ENCODE measurements around the gene ELOVL7. TPM values are rescaled to one million over a fixed set of nuclear protein-coding genes. Genes with fewer than 3 reads are reported as not detected.
"Not testable (repeated sequence)": the region's sequence is repeated elsewhere in the genome, so short reads cannot be mapped to it uniquely, and the experiment has no call there.

Gene ELOVL7
- total RNA-seq, 2 donors from 2014 or later, result 1.4 to 2.0 TPM

DNA sequence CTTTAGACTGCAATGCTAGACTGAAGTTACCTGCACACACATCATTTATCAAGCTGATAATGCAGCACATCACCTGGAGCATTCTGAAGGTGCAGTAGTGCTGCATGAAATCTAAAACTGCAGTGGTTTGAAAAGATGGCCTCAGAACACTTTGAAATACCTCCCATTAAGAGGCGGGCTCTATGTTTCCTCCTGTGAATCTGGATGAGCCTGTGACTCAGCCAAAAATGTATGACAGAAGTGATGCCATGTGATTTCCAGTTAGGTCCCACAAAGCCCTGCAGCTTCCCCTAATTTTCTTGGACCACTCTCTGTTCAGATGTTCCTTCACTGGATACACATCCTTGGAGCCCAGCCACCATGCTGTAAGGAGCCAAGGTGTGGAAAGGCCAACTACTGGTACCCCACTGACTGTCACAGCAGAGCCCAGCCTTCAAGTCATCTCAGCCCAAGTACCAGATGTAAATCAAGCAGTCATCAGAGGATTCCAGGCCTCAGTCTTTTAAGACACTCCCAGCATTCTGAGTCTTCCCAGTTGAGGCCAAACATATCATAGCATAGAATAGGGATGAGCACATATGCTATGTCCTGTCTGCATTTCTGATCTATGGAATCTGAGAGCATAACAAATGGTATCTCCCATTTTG lies 116.9 kb downstream of the ELOVL7 start:
- no peak for ATAC-seq
- intact Hi-C loops (cut with DNase I), result no loop called here
- no peak for DNase-seq

DNA sequence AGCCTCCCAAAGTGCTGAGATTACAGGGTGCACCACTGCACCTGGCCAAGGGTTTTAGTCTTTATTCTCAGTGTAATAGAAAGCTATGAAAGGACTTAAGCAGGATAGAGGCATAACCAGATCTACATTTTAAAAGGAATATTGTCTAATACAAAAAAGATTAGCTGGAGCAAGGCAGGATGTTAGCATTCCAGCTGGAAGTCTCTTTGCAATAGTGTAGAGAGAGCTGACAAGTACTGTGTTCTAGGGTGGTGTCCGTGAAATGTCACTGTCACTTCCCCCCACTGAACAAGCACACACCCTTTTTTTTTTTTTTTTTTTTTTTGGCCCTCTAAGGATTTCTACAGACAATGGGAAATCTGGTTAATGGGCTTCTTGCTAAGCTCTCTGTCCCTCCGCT lies 119.9 kb downstream of the ELOVL7 start:
- DNase-seq (no peak), ATAC-seq (no peak)
- intact Hi-C loops (cut with DNase I), result no loop called here

- intact Hi-C loops (cut with DNase I), result no loop called here
- ATAC-seq (no peak), DNase-seq (no peak)
Measured at GRCh38 chr5:60722416-60722815, 121.7 kb downstream of the ELOVL7 start.

GRCh38 chr5:60719329-60719728 lies 124.7 kb downstream of the ELOVL7 start:
- no peak for ATAC-seq
- intact Hi-C loops (cut with DNase I), result no loop called here

GRCh38 chr5:60718166-60718892 lies 125.7 kb downstream of the ELOVL7 start:
- no peak for DNase-seq
- ATAC-seq, result no peak
- intact Hi-C loops (cut with DNase I), result no loop called here

More at GRCh38 chr5:60719329-60719728, 124.7 kb downstream of the ELOVL7 start:
- no peak for DNase-seq

DNA sequence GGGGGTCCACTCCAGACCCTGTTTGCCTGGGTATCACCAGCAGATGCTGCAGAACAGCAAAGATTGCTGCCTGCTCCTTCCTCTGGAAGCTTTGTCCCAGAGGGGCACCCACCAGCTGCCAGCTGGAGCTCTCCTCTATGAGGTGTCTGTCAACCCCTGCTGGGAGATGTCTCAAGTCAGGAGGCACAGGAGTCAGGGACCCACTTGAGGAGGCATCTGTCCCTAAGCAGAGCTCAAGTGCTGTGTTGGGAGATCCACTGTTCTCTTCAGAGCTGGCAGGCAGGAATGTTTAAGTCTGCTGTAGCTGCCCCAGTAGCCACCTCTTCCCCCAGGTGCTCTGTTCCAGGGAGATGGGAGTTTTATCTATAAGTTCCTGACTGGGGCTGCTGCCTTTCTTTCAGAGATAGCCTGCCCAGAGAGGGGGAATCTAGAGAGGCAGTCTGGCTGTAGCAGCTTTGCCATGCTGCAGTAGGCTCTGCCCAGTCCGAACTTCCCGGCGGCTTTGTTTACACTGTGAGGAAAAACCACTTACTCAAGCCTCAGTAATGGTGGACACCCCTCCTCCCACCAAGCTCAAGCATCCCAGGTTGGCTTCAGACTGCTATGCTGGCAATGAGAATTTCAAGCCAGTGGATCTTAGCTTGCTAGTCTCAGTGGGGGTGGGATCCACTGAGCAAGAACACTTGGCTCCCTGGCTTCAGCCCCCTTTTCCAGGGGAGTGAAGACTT lies 128.7 kb downstream of the ELOVL7 start:
- ATAC-seq; intact Hi-C loops (cut with DNase I); DNase-seq: not testable (repeated sequence)

- no peak for ATAC-seq
- intact Hi-C loops (cut with DNase I), result no loop called here
- DNase-seq, result no peak
Measured at GRCh38 chr5:60712950-60713349, 131.1 kb downstream of the ELOVL7 start.

DNA sequence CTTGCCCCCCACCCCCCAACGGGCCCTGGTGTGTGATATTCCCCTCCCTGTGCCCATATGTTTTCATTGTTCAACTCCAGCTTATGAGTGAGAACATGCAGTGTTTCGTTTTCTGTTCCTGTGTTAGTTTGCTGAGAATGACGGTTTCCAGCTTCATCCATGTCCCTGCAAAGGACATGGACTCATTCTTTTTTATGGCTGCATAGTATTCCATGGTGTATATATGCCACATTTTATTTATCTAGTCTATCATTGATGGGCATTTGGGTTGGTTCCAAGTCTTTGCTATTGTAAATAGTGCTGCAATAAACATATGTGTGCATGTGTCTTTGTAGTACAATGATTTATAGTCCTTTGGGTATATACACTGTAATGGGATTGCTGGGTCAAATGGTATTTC lies 132.2 kb downstream of the ELOVL7 start:
- ATAC-seq; DNase-seq; intact Hi-C loops (cut with DNase I): not testable (repeated sequence)

DNA sequence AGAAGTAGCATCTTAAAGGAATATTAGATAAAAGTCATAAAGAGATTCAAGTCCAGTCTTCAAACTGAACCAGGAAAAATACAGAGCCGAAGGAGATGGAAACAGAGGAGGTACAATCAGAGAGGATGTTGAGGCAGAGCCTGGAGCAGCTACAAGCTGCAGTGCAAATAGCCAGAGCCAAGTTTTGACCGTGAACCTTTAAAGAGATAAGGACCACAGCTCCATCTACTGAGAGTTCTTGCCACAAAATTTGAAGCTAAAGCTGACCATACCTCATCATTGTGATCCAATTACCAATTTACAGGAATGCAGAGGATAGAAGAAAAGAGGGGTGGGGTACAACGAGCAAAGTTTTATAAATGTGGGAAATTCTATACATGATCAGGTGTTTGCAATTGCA lies 133.7 kb downstream of the ELOVL7 start:
- DNase-seq, result no peak
- intact Hi-C loops (cut with DNase I), result no loop called here
- no peak for ATAC-seq

DNA sequence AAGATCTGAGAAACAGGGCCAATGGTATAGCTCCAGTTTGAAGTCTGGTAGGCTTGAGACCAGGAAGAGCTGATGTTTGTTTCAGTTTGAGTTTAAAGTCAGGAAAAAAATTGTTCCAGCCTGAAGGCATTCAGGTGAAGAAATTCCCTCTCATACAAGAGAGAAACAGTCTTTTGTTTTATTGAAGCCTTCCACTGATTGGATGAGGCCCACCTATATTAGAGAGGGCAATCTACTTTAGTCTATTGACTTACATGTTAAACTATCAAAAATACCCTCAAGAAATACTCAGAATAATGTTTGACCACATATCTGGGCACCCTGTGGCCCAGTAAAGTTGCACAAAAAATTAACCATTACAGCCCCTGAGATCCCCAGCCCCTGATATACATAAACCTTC lies 138.9 kb downstream of the ELOVL7 start:
- no peak for DNase-seq
- ATAC-seq, result no peak
- intact Hi-C loops (cut with DNase I), result no loop called here

- intact Hi-C loops (cut with DNase I), result no loop called here
- DNase-seq, result no peak
- ATAC-seq, result no peak
Measured at GRCh38 chr5:60703944-60704343, 140.1 kb downstream of the ELOVL7 start.

Other genes with a start within 250 kb of the ELOVL7 start
- under 1 TPM in 1 of 2 donors, not detected in 1; 0.47 TPM for gene DEPDC1B, start 144.1 kb downstream of the ELOVL7 start, total RNA-seq
- 1 to 10 TPM; 6.1 to 9.0 TPM for gene ERCC8, start 100.8 kb upstream of the ELOVL7 start, total RNA-seq
- gene NDUFAF2, start 100.9 kb upstream of the ELOVL7 start, total RNA-seq, result 10 to 100 TPM; 34.5 to 42.8 TPM

Data from left cardiac atrium (tissue), 4 donors.